HL-60/S4 treated with phorbol 12-myristate 13-acetate at 8.2 ng/mL for 4 days and 3 days (cell line): ENCODE measurements around the gene MRE11.

Experiments
- in situ Hi-C: fragments of 300-500 bp; cut with MboI; formaldehyde crosslinking; loops from 2 replicates; pipeline ENCODE4 v1.15.0; 2022; ENCODE audit warnings: low sequenced_read_pairs

Gene MRE11

DNA sequence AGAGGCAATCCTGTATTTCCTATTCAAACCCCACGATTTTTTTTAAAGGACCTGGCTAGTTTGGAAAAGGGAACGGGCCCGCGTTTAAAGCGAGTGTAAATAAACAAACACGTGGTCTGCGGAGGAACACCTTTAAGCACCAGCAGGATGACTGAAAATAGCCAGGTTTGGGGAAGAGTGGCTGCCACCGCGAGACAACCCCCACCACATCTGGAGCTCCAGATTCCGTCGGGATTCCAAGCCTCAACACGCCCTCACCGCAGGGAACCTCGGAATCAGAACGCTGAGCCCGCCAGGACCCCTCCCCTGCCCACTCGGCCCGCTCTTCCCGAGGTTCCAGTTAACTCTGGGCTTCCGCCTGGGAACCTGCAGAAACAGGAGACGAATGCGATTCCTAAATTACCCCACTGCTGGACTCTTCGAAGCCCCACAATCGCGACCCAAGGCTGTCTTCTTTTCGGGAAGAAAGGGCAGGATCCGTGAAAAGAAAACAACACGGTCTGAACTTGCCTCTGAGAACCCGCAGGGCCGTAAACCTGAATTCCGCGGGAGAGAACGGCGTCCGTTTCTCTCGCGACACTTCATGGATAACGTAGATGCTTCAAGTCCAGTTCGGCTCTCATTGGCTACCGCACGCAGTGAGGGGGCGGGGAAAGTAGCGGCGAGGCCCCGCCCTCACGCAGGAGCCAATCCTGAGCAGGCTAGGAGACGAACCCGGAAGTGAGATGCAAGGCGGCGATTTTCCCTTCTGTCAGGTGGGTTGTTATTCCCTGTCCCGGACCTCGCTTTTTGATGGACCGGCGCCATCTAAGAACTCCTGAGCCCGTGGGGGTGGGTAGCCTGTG, at the start of gene MRE11, which contains the start of gene ANKRD49:
Gene MRE11 (minus strand): TSS at position 564 of the 845 bp plus-strand sequence. CDS start 1,043 bp downstream, outside the sequence.
Gene ANKRD49 (plus strand): TSS at position 704 of the 845 bp plus-strand sequence. CDS start 2,710 bp downstream, outside the sequence.
- in situ Hi-C loops, result no loop called here

DNA sequence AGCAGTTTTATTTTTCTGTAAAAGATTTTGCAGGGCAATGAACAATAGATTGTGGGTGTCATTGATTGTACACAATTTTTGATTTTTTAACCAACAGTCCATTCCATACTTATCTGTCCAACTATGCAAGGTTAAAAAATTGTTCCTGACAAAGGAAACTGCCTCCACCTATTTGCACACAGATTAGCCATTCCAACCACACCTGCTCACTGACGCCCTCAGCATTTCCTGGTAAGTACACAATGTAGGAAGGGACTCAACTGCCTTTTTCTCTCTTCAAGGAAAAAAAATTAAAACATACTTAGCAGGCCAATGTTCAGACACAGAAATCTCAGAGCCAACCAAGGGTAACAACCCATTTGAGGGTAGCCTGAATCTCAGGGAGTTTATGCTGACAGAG, 45.8 kb upstream of the MRE11 start:
- in situ Hi-C loops, result loop anchor here (25.0 kb wide), 1 partner anchor 348 kb away; no protein-coding TSS in a partner anchor

DNA sequence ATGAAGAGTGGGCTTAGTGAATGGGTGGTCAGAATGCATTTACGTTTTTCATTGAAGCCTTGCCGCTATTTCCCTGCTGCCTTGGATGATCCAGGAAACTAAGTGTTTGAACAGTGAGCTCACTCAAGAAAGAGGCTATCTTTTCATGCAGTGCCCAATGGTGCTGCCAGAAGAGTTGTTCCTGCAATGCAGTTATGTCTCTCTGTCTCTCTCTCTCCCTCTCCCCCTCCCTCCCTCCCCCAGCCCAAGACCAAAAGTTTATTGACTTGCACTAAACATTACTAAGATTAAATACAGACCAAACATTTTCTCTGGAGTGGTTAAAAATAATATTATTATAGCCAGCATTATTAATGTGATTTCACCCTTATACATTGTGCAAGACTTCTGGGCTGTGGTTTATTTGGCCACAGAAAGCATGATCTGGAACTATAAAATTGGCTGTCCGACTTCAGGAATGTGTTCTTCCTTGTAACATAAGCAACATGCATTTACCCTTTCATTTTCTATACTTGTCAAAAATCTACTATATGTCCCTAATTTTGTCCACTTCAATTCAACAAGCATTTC, 43.5 kb upstream of the MRE11 start:
- in situ Hi-C loops, result loop anchor here (25.0 kb wide), 1 partner anchor 350 kb away; no protein-coding TSS in a partner anchor

DNA sequence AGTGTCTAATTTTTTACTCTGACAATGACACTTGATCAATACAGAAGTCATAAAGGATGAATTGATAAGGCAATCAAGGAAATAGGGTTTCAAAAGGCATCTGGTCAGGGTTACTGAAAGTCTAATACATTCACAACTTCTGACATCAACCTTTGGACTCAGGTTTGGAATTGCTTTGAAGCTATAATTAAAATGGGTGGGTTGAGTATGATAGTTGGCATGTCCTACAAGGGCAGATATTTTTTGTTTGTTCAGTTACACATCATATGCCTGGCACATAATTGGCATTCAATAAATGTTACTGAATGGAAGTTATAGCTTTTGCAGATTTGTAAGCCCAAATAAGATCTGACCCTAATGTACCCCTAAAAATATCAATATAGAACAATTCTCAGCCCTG, 42.7 kb upstream of the MRE11 start:
- in situ Hi-C loops, result loop anchor here (25.0 kb wide), 1 partner anchor 351 kb away; no protein-coding TSS in a partner anchor

DNA sequence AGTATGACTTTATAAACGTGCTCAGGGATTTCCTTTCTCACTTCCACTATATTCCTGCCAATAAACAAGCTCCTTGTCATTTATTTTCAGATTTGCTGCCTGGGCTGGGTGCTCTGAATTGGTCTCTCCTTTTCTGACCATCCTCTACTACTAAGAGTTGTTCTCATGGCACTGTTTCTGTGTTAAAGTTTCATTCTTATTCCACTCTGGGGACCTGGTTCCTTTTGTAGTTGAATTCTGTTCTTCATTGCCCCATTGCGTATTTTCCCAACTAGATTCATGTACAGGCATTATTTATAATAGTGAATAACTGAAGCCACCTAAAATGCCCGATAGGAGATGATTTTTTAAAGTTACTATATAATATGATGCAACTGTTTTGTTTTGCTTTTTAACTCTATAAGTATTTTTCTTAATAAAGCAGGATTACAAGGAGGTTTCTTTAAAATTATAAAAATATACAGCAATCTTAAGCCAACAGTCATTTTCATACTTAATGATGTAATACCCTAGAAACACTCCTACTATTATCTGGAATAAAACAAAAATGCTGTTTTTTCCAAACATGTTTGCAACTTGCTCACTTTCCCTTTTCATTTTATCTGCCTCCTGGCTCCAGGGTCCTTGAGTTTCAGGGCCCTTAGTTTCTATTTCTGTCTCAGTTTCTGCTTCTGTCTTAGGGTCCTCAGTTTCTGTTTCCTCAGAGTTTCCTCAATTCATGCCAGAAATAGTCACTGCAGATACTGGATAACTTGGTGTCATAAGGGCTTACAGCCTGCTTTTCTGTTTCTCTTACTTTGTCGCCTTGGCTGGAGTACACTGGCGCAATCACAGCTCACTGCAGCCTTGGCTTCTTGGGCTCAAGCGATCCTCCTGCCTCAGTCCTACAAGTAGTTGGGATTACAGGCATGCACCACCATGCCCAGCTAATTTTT, 40.3 kb upstream of the MRE11 start:
- in situ Hi-C loops, result loop anchor here (25.0 kb wide), 1 partner anchor 353 kb away; no protein-coding TSS in a partner anchor

DNA sequence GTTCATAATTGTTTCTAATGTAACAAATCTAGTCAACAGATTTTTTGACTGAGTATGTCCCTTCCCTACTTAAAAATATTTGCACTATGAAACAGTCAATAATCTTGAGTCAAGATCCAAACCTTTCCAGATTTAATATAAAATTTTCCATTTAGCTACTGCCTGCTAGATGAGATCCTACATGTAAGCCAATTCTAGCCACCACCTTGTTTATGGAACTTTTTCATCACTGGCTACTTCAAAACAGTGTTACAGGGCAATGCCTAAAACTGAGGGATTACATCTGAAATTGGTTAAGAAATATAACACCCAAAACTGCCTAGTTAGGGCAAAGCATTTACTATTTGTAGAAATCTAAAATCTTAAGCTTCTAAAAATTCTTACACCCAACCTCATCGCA, 39.6 kb upstream of the MRE11 start:
- in situ Hi-C loops, result loop anchor here (25.0 kb wide), 1 partner anchor 354 kb away; no protein-coding TSS in a partner anchor

DNA sequence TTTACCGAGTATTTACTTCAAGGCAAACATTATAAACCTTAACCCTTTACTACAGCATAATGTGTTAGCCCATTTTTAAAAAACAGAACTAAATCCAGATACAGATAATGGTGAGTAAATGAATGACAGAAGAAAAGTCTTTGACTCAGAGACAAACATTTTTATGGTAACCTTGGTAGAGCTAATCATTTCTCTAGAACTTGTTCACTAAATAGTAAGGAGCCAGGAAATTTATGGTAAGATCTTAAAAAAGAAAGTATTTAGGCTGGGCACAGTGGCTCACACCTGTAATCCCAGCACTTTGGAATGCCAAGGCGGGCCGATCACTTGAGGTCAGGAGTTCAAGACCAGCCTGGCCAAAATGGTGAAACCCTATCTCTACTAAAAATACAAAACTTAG, 38.6 kb upstream of the MRE11 start:
- in situ Hi-C loops, result loop anchor here (25.0 kb wide), 1 partner anchor 355 kb away; no protein-coding TSS in a partner anchor

DNA sequence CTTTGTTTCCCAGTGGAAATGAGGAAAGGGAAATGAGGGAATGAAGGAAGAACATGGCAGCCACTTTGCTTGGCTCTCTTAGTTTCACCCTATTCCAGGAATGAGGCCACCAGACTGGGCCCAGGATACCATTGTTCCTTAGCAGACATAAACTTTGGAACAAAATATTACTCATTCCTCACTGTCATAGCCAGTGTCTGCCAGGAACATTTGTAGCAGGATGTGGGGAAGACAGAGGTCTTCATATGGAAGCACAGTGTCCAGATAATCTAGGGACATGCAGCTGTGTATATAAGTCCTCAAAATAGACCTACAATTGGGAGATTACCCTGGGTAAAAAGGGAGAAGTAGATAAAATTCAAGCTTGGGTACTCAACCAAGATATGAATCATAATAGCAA, 34.9 kb upstream of the MRE11 start:
- in situ Hi-C loops, result loop anchor here (25.0 kb wide), 1 partner anchor 359 kb away; no protein-coding TSS in a partner anchor

DNA sequence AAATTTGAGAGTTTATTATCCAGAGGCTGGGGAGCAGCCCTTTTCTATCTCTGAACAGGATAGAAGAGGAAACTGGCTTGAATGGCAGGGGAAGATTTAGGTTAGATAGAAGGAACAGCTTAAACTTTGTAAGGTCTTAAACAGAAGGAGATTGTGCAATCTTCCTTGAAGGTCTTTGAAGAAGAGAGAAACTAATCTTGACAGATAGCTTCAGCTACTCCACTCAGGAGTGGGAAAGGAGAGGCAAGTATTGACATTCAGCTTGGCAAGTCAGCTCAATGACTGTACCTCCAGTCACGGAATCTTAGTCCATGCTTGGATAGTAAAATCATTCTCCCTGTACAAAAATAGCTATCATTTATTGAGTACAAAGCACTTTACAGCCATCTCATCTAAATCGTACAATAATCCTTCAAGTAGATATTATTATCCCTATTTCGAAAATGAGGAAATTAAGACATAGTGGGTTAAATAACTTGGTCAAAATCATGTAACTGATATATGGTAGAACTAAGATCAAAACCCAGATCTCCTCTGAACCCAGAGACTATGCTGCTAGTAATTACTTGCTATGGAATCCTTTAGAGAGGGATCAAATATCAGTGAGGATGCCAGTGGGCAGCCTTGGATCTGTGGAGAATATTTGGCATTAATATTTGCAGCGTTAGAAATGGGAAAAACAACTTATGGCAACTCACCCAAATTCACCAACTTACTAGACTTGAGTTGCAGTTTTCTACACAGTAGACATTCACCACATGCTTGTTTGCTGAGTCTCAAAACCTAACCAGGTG, 33.2 kb upstream of the MRE11 start:
- in situ Hi-C loops, result loop anchor here (25.0 kb wide), 1 partner anchor 360 kb away; no protein-coding TSS in a partner anchor

DNA sequence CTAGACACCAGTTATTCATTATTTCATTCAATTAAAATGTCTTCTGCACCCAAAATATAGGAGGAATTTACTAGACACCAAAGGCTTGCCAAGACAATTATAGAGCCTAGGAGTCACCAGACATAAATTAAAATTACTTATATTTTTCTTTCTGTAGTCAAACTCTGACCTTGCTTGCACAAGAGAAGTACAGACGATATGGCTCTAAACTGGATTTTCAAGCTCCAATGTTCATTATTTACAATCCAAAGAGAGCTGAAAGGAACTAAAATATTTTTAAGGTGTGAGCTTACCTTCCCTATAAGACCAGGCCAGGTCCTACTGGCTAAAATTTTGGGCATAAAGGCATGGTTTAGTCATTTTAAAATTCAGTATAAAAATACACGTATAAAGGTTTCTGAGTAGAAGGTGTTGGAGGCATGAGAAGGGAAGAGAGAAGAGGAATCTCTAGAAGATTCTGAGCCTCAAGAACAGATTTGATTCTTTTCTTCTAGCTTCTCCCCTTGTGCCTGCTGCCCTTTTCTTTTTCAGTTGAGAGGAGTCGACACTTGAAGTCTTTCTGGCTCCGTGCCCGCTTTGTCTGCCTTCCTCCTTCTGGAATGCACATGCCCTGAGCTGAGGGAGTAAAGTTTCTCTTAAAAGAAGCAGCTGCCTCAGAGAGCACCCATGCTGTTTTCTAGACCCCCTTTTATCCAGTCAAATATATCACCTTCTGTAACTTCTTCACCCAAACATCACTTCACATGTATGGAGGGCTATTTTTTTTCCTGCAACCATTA, 32.1 kb upstream of the MRE11 start:
- in situ Hi-C loops, result loop anchor here (25.0 kb wide), 1 partner anchor 362 kb away; no protein-coding TSS in a partner anchor

DNA sequence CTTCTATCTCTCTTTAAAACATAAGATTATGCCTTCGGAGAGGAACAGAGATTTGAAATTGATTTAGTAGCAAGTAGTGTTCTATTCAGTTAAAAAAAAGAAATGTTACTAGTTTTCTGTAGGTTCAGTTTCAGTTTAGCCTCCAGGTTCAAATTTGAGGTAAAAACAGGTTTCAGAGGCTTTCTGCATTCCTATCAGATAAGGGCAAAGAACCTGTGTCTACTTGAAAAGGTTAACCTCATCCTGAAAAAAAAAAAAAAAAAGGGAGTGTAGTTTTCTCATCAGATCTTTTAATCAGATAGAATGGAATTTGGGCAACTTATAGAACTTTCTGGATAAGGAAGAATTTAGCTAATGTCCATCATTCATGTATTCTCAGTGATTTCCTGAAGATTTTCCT, 30.7 kb upstream of the MRE11 start:
- in situ Hi-C loops, result no loop called here

DNA sequence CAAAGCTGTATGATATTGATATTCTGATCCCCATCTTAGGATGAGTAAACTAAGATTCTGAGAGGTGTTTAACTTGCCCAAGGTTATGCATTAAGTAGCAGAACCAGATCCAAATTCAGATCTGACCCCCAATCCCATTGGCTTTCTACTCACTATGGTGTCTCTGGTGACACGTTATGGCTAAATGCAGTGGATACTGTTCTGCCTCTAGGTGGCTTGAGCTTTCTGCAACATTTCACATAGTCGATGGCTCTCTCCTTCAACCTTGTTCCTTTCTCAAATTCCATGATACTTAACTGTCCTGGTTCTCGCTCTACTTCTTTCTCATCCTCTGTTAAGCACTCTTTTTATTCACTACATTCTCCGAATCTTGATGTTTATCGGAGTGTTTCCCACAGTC, 28.0 kb upstream of the MRE11 start:
- in situ Hi-C loops, result no loop called here

DNA sequence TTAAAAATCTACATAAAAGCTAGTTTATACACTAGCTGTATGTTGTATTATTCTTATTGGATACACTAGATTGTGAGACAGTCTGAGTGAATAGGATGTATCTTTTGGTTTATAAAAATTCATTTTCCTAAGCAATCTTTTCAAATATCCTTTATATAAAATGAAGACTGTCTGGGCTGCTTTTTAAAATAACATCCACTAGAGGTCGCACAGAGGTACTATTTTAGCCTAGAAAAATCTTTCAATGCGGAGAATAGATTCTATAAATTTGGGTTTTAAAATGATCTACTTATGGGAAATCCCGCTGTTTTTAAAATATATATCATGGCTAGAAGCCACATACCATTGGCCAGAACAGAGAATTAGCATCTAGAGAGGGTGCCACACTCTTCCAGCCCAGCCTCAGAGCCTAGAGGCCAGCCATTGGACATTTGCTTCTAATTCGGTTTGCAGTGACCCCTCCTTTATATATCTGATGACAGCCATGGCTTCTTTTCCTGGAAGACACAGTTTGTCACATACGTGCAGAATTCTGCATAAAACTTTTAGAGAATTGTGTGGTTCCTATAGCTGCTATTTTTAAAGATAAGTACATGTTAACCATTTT, 25.9 kb upstream of the MRE11 start:
- in situ Hi-C loops, result no loop called here

DNA sequence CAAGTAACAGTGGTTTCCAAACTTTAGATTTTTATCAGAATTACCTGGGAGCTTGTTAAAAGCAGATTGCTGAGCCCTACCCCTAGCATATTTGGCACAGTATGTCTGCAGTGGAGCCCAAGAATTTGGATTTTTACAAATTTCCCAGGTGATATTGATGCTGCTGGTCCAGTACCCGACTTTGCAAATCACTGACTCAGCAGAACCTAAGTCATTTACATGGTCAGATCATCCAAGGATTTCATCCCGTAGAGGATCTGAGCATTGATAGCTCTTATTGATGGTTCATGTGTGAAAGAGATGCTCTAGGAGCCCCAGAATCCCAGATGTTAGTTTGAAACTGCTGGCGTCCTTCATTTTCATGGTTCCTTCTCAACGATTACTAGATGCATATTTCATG, 24.7 kb upstream of the MRE11 start:
- in situ Hi-C loops, result no loop called here

DNA sequence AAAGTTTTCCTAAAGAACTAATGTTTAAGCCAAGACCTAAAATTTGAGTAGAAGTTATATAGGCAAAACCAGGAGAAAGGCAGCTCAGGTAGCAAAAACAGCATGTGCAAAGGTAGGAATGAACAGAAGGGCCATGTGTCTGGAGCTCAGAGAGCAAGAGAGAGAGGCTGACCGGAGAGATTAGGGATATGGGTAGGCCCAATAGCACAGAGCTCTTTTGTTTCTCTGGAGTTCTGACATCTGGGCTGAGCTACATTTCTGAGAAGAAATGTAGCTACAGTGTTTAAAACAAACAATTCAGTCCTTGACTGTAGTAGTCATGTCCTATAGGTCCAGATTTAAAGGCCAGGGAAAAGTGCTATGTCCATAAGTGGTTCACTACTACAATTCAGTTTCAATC, 23.1 kb upstream of the MRE11 start:
- in situ Hi-C loops, result no loop called here

DNA sequence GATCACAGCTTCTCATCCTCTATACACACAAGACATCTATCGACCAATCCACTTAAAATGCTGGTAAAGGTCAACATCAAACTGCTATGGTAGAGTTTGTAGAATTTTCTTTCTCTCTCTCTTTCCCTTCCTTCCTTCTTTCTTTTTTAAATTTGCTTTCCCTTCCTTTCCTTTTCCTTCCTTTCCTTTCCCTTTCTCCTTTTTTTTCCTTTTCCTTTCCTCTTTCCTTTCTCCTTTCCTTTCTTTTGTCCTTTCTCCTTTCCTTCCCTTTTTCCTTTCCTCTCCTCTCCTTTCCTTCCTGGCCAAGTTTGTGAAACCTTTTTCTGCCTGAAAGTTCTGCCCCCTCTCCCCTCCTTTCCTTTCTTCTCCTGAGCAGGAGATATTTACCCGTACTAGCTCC, 21.8 kb upstream of the MRE11 start:
- in situ Hi-C loops, result no loop called here

DNA sequence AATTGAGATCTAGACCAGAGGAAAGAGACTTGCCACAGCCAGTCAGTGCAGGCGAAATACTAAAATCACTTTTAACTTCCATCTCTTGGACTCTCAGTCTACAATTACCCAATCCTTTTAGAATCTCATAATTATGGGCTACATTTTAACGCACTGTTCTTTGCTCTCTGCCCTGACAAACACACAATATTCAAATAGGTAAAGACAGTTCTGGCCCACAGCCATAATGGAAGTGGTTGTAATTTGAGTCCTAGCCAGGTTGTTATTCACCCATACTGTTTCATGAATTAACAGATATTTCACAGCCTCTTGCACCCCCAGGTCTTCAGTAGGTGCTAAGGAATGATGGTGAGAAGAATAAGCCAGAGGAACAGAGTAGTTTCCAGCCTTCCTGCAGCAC, 19.4 kb upstream of the MRE11 start:
- in situ Hi-C loops, result no loop called here

DNA sequence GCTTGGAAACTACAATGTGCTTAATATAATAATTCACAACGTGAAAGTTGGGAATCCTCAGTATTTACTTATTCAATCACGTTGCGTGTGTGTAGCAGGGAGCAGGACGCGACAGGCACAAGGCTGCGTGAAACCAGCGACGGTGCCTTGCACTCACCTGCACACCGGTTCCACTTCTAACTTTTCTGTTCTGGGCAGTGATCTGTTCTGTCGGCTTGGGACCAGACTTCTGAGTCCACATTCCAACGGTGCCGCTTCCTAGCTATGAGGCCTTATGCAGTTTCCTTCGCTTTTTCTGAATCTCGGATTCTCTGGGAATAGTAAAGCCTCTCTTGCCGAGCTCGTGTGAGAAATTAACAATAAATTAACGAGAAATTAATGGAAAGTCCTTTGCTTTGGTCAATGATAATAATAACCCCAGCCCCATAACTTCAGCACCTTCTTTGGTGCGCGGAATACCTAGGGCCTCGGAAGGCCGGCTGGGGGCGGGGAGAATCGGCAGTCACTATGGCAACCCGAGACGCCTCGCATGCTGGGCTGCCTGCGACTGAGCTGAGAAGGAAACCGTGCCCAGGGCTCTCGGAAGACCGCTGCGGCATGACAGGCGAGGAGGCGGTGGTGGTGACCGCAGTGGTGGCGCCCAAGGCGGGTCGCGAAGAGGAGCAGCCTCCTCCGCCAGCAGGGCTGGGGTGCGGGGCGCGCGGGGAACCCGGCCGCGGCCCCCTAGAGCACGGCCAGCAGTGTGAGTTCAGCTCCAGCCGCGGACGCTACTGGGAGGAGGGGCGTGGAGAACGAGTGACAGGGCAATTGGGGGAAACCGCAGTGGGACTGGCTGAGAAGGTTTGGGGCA, 18.5 kb upstream of the MRE11 start, which contains the start of gene C11orf97:
Gene C11orf97 (plus strand): TSS at position 530 of the 850 bp plus-strand sequence. CDS start 68 bp downstream, at position 598.
- in situ Hi-C loops, result no loop called here
